ENCODE data around the gene ENOPH1. TPM values are rescaled to one million over a fixed set of nuclear protein-coding genes. Genes with fewer than 3 reads are reported as not detected.

The ENOPH1 gene
- total and polyA plus RNA-seq, 2 of the 4 experiments (the other 2 are of a cell fraction): 18.0 to 36.0 TPM

GRCh38 chr4:82398263-82398662, 32.1 kb upstream of the ENOPH1 start:
- ChIA-PET CTCF (interaction anchor here (0.7 to 1.3 kb wide), 2 partner anchors 10 to 32 kb away, joined by 5 to 8 read pairs; partner anchors contain the start of gene HNRNPDL), POLR2A (ENCODE audit: unreplicated experiment) (no interaction called here)
- no peak overlapping the region for H2BK15ac ChIP-seq (ENCODE audit: low read depth, low read length)
- H3K36me3 ChIP-seq (ENCODE audit: control insufficient read depth, insufficient read depth, low read length): no peaks in the 10 kb centered on the region
- H2AK9ac ChIP-seq (replicated peaks; ENCODE audit: low read depth, low read length, poor library complexity): no peak overlapping the region
- no peak overlapping the region for H2AK5ac ChIP-seq (ENCODE audit: low read depth, low read length)
- no peaks in the 10 kb centered on the region for H3K4me1 ChIP-seq (ENCODE audit: control insufficient read depth, insufficient read depth, low read length)
- no peak overlapping the region for H4K91ac ChIP-seq (ENCODE audit: insufficient read depth, low read depth, low read length)
- no peaks in the 10 kb centered on the region for H3K9me3 ChIP-seq (ENCODE audit: control insufficient read depth, insufficient read depth, low read length)
- H4K5ac ChIP-seq (ENCODE audit: low read depth, low read length): no peak overlapping the region
- H4K8ac ChIP-seq (ENCODE audit: low read depth in 2 of 2, low read length in 2 of 2): no peak overlapping the region
- no peak for TF ChIP-seq CEBPB (IDR thresholded peaks at IDR 0.05; ENCODE audit: low read depth, low read length)
- no peak for TF ChIP-seq SMC3 (IDR thresholded peaks at IDR 0.05; ENCODE audit: low read depth, low read length)
- TF ChIP-seq USF2 (IDR thresholded peaks at IDR 0.05; ENCODE audit: low read depth, low read length): no peak
- no peak for TF ChIP-seq MAZ (IDR thresholded peaks at IDR 0.05; ENCODE audit: borderline replicate concordance, low read depth, low read length)
- TF ChIP-seq POLR2A (IDR thresholded peaks at IDR 0.05; ENCODE audit: low read depth, low read length): no peak
- TF ChIP-seq RCOR1 (IDR thresholded peaks at IDR 0.05; ENCODE audit: insufficient replicate concordance, low read length): no peak
- no peak for TF ChIP-seq MAFK (IDR thresholded peaks at IDR 0.05; ENCODE audit: low read depth, low read length)
- TF ChIP-seq FOS (IDR thresholded peaks at IDR 0.05; ENCODE audit: low read depth, low read length): no peak
- no peak for TF ChIP-seq CHD1 (IDR thresholded peaks at IDR 0.05; ENCODE audit: low read depth, low read length)
- TF ChIP-seq RFX5 (IDR thresholded peaks at IDR 0.05; ENCODE audit: low read depth, low read length): no peak
- TF ChIP-seq RAD21 (IDR thresholded peaks at IDR 0.05; ENCODE audit: low read length): no peak
- no peak for TF ChIP-seq NFE2L2 (IDR thresholded peaks at IDR 0.05; ENCODE audit: low read depth, low read length)
- TF ChIP-seq ELK1 (IDR thresholded peaks at IDR 0.05; ENCODE audit: borderline replicate concordance, low read depth, low read length): no peak
- no peak overlapping the region for H3K27ac ChIP-seq (ENCODE audit: insufficient read depth, low read length)
- in situ Hi-C loops (cut with MboI; ENCODE audit: low sequenced_read_pairs): no loop called here
- H3K9me1 ChIP-seq (ENCODE audit: insufficient read depth, low read length): no peaks in the 10 kb centered on the region
- no peak overlapping the region for H2BK120ac ChIP-seq (ENCODE audit: low read depth, low read length)
- no peak overlapping the region for H2AFZ ChIP-seq (replicated peaks; ENCODE audit: low read length, poor library complexity)
- H3K9ac ChIP-seq (ENCODE audit: low read depth, low read length): no peak overlapping the region
- DNase-seq (no peak), ATAC-seq (ENCODE audit: low read depth) (no peak)
- intact Hi-C loops (cut with micrococcal nuclease): no loop called here
- no CpG with 5 or more reads among the region's 1 CpG for WGBS, 2 experiments (ENCODE audit: extremely low coverage in 2 of 2, insufficient read length in 1 of 2)
- H3K4me2 ChIP-seq (ENCODE audit: low read depth, low read length): no peak overlapping the region
- H3K4me3 ChIP-seq (ENCODE audit: insufficient read depth, low read depth, low read length): no peak overlapping the region
- H3K56ac ChIP-seq (ENCODE audit: extremely low read depth, insufficient read depth, low read length): no peak overlapping the region
- H3K79me1 ChIP-seq (ENCODE audit: low read depth in 1 of 2, low read length in 2 of 2): no peaks in the 10 kb centered on the region
- H2BK20ac ChIP-seq (ENCODE audit: low read depth, low read length): no peak overlapping the region
- H3K23ac ChIP-seq (ENCODE audit: low read depth, low read length): no peak overlapping the region
- H2BK5ac ChIP-seq (ENCODE audit: low read depth, low read length, poor library complexity, severe bottlenecking): no peak overlapping the region
- BruUV-seq (replicated peaks): no TSS peak
- no peaks in the 10 kb centered on the region for H4K20me1 ChIP-seq (ENCODE audit: insufficient read depth, low read length)
- no peak overlapping the region for H3K18ac ChIP-seq (ENCODE audit: low read depth, low read length)
- H3K4ac ChIP-seq (ENCODE audit: low read depth, low read length): no peak overlapping the region
- H3K27me3 ChIP-seq (ENCODE audit: control insufficient read depth, insufficient read depth, low read length): no peaks in the 10 kb centered on the region
- no peak overlapping the region for H3K14ac ChIP-seq (replicated peaks; ENCODE audit: low read depth, low read length)
- dilution Hi-C loops (cut with HindIII; ENCODE audit: low sequenced_read_pairs, unreplicated experiment): no loop called here
